ENCODE data around the gene SFR1. TPM values are rescaled to one million over a fixed set of nuclear protein-coding genes. Genes with fewer than 3 reads are reported as not detected.
A peak's percentile ranks its signal among the peaks of the same experiment; 100 is the strongest.

The SFR1 gene
- total and polyA plus RNA-seq, 4 donors = 0.83 to 5.5 (median 1.6) TPM

DNA sequence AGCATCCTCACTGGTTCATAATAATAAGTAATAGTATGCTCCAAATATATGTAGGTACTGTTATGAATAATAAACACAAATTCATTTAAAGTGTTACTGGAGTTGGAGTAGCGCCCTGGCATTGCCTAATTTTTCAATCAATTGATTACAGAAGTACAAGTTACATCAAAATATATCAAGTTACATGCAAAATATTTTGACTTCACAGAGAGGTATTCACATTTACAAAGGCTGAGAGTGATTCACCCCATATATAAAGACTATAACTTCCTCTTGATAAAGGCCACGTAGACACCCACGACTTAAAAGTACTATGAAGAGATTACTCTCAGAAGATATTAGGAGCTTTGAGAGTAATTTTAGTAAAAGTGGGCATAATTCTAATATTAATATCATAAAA is 22.7 kb upstream of the SFR1 start:
- H3K9ac ChIP-seq (ENCODE audit: low read depth in 1 of 2, low read length in 2 of 2) = no peak overlapping the region
- DNase-seq (ENCODE audit: low spot score) = no peak
- H3K36me3 ChIP-seq (ENCODE audit: control insufficient read depth in 4 of 4, insufficient read depth in 3 of 4, low read depth in 1 of 4, low read length in 3 of 4) = no peaks in the 10 kb centered on the region
- WGBS = 71% methylated on average over 3 of the region's 3 CpGs
- H3K9me3 ChIP-seq (ENCODE audit: control insufficient read depth in 4 of 4, low read length in 3 of 4) = no peaks in the 10 kb centered on the region
- TF ChIP-seq SP1 (IDR thresholded peaks at IDR 0.05) = no peak
- no peak for TF ChIP-seq EGR1 (IDR thresholded peaks at IDR 0.05; ENCODE audit: low read depth in 2 of 2)
- TF ChIP-seq NR2F2 (IDR thresholded peaks at IDR 0.05) = no peak
- TF ChIP-seq TAF1 (conservative IDR thresholded peaks at IDR 0.05) = no peak
- no peak for TF ChIP-seq RXRA (IDR thresholded peaks at IDR 0.05)
- TF ChIP-seq REST (IDR thresholded peaks at IDR 0.05) = no peak
- no peak for TF ChIP-seq FOXA1 (IDR thresholded peaks at IDR 0.05)
- no peak for TF ChIP-seq RAD21 (IDR thresholded peaks at IDR 0.05)
- TF ChIP-seq HNF4A (conservative IDR thresholded peaks at IDR 0.05) = no peak
- no peak for TF ChIP-seq GABPA (IDR thresholded peaks at IDR 0.05 in 1 of 2, conservative IDR thresholded peaks at IDR 0.05 in 1 of 2)
- TF ChIP-seq, protein P1, sequence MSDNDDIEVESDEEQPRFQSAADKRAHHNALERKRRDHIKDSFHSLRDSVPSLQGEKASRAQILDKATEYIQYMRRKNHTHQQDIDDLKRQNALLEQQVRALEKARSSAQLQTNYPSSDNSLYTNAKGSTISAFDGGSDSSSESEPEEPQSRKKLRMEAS (IDR thresholded peaks at IDR 0.05) = no peak
- H3K27ac ChIP-seq (ENCODE audit: low read depth in 1 of 2, low read length in 2 of 2) = no peak overlapping the region
- no peak overlapping the region for H3K4me3 ChIP-seq (ENCODE audit: low read depth in 1 of 3, low read length in 3 of 3)
- H3K4me1 ChIP-seq (ENCODE audit: control insufficient read depth in 4 of 4, insufficient read depth in 4 of 4, low read length in 3 of 4) = peaks cover 0 to 25% (median 21%) of the 10 kb centered on the region in 4 donors
- H3K27me3 ChIP-seq (ENCODE audit: control insufficient read depth in 4 of 4, insufficient read depth in 4 of 4, low read length in 3 of 4) = no peaks in the 10 kb centered on the region

GRCh38 chr10:104099941-104100340 is 22.0 kb upstream of the SFR1 start:
- H3K9me3 ChIP-seq (ENCODE audit: control insufficient read depth in 4 of 4, low read length in 3 of 4) = no peaks in the 10 kb centered on the region
- H3K27me3 ChIP-seq (ENCODE audit: control insufficient read depth in 4 of 4, insufficient read depth in 4 of 4, low read length in 3 of 4) = no peaks in the 10 kb centered on the region
- H3K4me1 ChIP-seq (ENCODE audit: control insufficient read depth in 4 of 4, insufficient read depth in 4 of 4, low read length in 3 of 4) = peaks cover 0 to 25% (median 21%) of the 10 kb centered on the region in 4 donors
- H3K4me3 ChIP-seq (ENCODE audit: low read depth in 1 of 3, low read length in 3 of 3) = no peak overlapping the region
- no peak overlapping the region for H3K27ac ChIP-seq (ENCODE audit: low read depth in 1 of 2, low read length in 2 of 2)
- H3K9ac ChIP-seq (ENCODE audit: low read depth in 1 of 2, low read length in 2 of 2) = no peak overlapping the region
- no peak for TF ChIP-seq SP1 (IDR thresholded peaks at IDR 0.05)
- TF ChIP-seq EGR1 (IDR thresholded peaks at IDR 0.05; ENCODE audit: low read depth in 2 of 2) = no peak
- no peak for TF ChIP-seq GABPA (IDR thresholded peaks at IDR 0.05 in 1 of 2, conservative IDR thresholded peaks at IDR 0.05 in 1 of 2)
- TF ChIP-seq NR2F2 (IDR thresholded peaks at IDR 0.05) = no peak
- no peaks in the 10 kb centered on the region for H3K36me3 ChIP-seq (ENCODE audit: control insufficient read depth in 4 of 4, insufficient read depth in 3 of 4, low read depth in 1 of 4, low read length in 3 of 4)
- DNase-seq (ENCODE audit: low spot score) = no peak

DNA sequence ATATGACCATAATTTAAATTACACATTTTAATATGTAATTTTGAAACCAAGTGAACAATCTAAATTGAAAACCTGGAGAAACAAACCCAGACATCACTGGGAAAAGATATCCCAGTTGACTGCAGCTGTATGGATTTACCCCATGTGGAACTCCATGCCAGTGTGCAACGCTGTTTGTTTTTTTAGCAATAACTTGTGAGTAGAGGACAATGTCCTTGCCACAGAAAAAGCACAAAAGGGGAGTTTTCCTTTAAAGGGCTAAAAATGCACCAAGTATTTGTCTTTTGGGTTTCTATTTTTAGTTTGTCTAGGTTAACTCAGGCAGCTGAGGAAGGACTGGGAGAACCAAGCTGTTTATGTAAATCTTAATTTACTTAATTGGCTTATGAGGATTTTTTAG is 21.2 kb upstream of the SFR1 start:
- Histone ChIP-seq H3K36me3 (ENCODE audit: control insufficient read depth in 4 of 4, insufficient read depth in 3 of 4, low read depth in 1 of 4, low read length in 3 of 4) (no peaks in the 10 kb centered on the region), H3K27ac (ENCODE audit: low read depth in 1 of 2, low read length in 2 of 2) (no peak overlapping the region), H3K4me1 (ENCODE audit: control insufficient read depth in 4 of 4, insufficient read depth in 4 of 4, low read length in 3 of 4) (peaks cover 0 to 25% (median 21%) of the 10 kb centered on the region in 4 donors), H3K4me3 (ENCODE audit: low read depth in 1 of 3, low read length in 3 of 3) (no peak overlapping the region), H3K9me3 (ENCODE audit: control insufficient read depth in 4 of 4, low read length in 3 of 4) (no peaks in the 10 kb centered on the region), H3K27me3 (ENCODE audit: control insufficient read depth in 4 of 4, insufficient read depth in 4 of 4, low read length in 3 of 4) (no peaks in the 10 kb centered on the region), H3K9ac (ENCODE audit: low read depth in 1 of 2, low read length in 2 of 2) (no peak overlapping the region)
- no peak for DNase-seq (ENCODE audit: low spot score)
- WGBS = 0% methylated on average over 1 of the region's 1 CpG
- TF ChIP-seq FOXA2 (IDR thresholded peaks at IDR 0.05) = peak; percentile 19
- peak; percentile 43 for TF ChIP-seq YY1 (IDR thresholded peaks at IDR 0.05)
- no peak for TF ChIP-seq CTCF (IDR thresholded peaks at IDR 0.05; ENCODE audit: low read depth, low read length, missing input control)
- peak in 1 of 2 donors; percentile 38 for TF ChIP-seq RXRA (IDR thresholded peaks at IDR 0.05)
- TF ChIP-seq FOXA1 (IDR thresholded peaks at IDR 0.05) = no peak
- TF ChIP-seq, protein P2, sequence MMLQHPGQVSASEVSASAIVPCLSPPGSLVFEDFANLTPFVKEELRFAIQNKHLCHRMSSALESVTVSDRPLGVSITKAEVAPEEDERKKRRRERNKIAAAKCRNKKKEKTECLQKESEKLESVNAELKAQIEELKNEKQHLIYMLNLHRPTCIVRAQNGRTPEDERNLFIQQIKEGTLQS (IDR thresholded peaks at IDR 0.05) = no peak
- TF ChIP-seq RAD21 (IDR thresholded peaks at IDR 0.05) = no peak
- TF ChIP-seq, protein P3, sequence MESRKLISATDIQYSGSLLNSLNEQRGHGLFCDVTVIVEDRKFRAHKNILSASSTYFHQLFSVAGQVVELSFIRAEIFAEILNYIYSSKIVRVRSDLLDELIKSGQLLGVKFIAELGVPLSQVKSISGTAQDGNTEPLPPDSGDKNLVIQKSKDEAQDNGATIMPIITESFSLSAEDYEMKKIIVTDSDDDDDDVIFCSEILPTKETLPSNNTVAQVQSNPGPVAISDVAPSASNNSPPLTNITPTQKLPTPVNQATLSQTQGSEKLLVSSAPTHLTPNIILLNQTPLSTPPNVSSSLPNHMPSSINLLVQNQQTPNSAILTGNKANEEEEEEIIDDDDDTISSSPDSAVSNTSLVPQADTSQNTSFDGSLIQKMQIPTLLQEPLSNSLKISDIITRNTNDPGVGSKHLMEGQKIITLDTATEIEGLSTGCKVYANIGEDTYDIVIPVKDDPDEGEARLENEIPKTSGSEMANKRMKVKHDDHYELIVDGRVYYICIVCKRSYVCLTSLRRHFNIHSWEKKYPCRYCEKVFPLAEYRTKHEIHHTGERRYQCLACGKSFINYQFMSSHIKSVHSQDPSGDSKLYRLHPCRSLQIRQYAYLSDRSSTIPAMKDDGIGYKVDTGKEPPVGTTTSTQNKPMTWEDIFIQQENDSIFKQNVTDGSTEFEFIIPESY (IDR thresholded peaks at IDR 0.05) = no peak
- TF ChIP-seq GABPA (IDR thresholded peaks at IDR 0.05 in 1 of 2, conservative IDR thresholded peaks at IDR 0.05 in 1 of 2) = no peak
- TF ChIP-seq, protein P1 (IDR thresholded peaks at IDR 0.05) = no peak
- no peak for TF ChIP-seq SP1 (IDR thresholded peaks at IDR 0.05)
- TF ChIP-seq JUND (IDR thresholded peaks at IDR 0.05) = no peak
